Hepatocyte (in vitro differentiated cells): ENCODE results near the gene P2RY4. TPM values are rescaled to one million over a fixed set of nuclear protein-coding genes. Genes with fewer than 3 reads are reported as not detected.

Experiments used
- DNase-seq: peaks from one replicate; pipeline ENCODE4 v3.0.0-alpha.2; 2016; ENCODE audit warnings: low spot score
- H2AFZ ChIP-seq: fragments of 200-600 bp; sonication (generic); 2 replicates; pipeline ENCODE4 v1.6.0; 2016; ENCODE audit warnings: antibody characterized with exemption, mild to moderate bottlenecking
- H3K27ac ChIP-seq: fragments of 200-600 bp; sonication (generic); 2 replicates; pipeline ENCODE4 v1.5.1; 2016; ENCODE audit warnings: mild to moderate bottlenecking
- H3K27me3 ChIP-seq: fragments of 200-600 bp; sonication (generic); 2 replicates; pipeline ENCODE4 v1.6.1; 2016
- H3K36me3 ChIP-seq: fragments of 200-600 bp; sonication (generic); replicated peaks from 2 replicates; pipeline ENCODE4 v1.5.1; 2016; ENCODE audit warnings: low read depth; ENCODE audit not compliant: insufficient read depth
- H3K4me1 ChIP-seq: fragments of 200-600 bp; sonication (generic); 2 replicates; pipeline ENCODE4 v1.5.1; 2016; ENCODE audit warnings: mild to moderate bottlenecking, moderate library complexity; ENCODE audit not compliant: insufficient read depth
- H3K4me2 ChIP-seq: fragments of 200-600 bp; sonication (generic); 2 replicates; pipeline ENCODE4 v1.6.0; 2016
- H3K4me3 ChIP-seq: fragments of 200-600 bp; sonication (generic); 2 replicates; pipeline ENCODE4 v1.5.1; 2016; ENCODE audit warnings: mild to moderate bottlenecking
- H3K79me2 ChIP-seq: fragments of 200-600 bp; sonication (generic); 2 replicates; pipeline ENCODE4 v1.6.0; 2017; ENCODE audit warnings: mild to moderate bottlenecking
- H3K9me2 ChIP-seq: fragments of 200-600 bp; sonication (generic); replicated peaks from 2 replicates; pipeline ENCODE4 v1.6.0; 2017; ENCODE audit warnings: mild to moderate bottlenecking; ENCODE audit not compliant: insufficient read depth
- H3K9me3 ChIP-seq: fragments of 200-600 bp; sonication (generic); 2 replicates; pipeline ENCODE4 v1.5.1; 2016; ENCODE audit warnings: low read depth, mild to moderate bottlenecking
- H4K20me1 ChIP-seq: fragments of 200-600 bp; sonication (generic); 2 replicates; pipeline ENCODE4 v1.6.0; 2016; ENCODE audit warnings: mild to moderate bottlenecking; ENCODE audit not compliant: insufficient read depth, poor library complexity, severe bottlenecking
- CTCF ChIP-seq: fragments of 200-600 bp; sonication (generic); IDR thresholded peaks from 2 replicates; pipeline ENCODE4 v1.5.1; 2016; ENCODE audit warnings: antibody characterized with exemption, mild to moderate bottlenecking; ENCODE audit not compliant: poor library complexity
- EZH2 ChIP-seq: fragments of 200-600 bp; sonication (generic); IDR thresholded peaks from 2 replicates; pipeline ENCODE4 v1.6.1; 2016; ENCODE audit warnings: antibody characterized with exemption, mild to moderate bottlenecking, borderline replicate concordance
- EZH2phosphoT487 ChIP-seq: fragments of 200-600 bp; sonication (generic); IDR thresholded peaks from one replicate; pipeline ENCODE4 v1.6.1; 2018; ENCODE audit warnings: antibody characterized with exemption, mild to moderate bottlenecking, low read depth, moderate library complexity; ENCODE audit not compliant: unreplicated experiment, severe bottlenecking
- polyA plus RNA-seq: library from polyadenylated mRNA; unstranded; fragments of >200 nt; fragmentation: Nextera tagmentation; extraction: Ambion mirVana; gene quantifications from 2 replicates; pipeline ENCODE4 v1.2.1, GENCODE V29; 2016
- small RNA-seq: library from RNA; depleted of rRNA; stranded (forward); fragments of <200 nt; gene quantifications from one replicate; pipeline ENCODE3, GENCODE V24; 2014
- total RNA-seq: library from RNA; depleted of rRNA; stranded (reverse); fragments of >200 nt; gene quantifications from 2 replicates; pipeline ENCODE4 v1.2.3, GENCODE V29; 2014

P2RY4 gene
- total and polyA plus RNA-seq, 2 experiments from 2014 or later, result 0.87 to 2.0 TPM

- H3K27me3 ChIP-seq, result no peaks in the 10 kb centered on the region
- no peak for DNase-seq
- TF ChIP-seq EZH2, result no peak
- no peak for TF ChIP-seq CTCF
- no peak for TF ChIP-seq EZH2phosphoT487
- no peaks in the 10 kb centered on the region for H3K79me2 ChIP-seq
- H3K4me3 ChIP-seq, result no peak overlapping the region
- no peak overlapping the region for H2AFZ ChIP-seq
- no peaks in the 10 kb centered on the region for H4K20me1 ChIP-seq
- H3K36me3 ChIP-seq, result no peaks in the 10 kb centered on the region
- no peaks in the 10 kb centered on the region for H3K4me1 ChIP-seq
- no peaks in the 10 kb centered on the region for H3K9me3 ChIP-seq
- no peaks in the 10 kb centered on the region for H3K9me2 ChIP-seq
- no peak overlapping the region for H3K4me2 ChIP-seq
- no peak overlapping the region for H3K27ac ChIP-seq
Observed at GRCh38 chrX:70208479-70208878, 51.5 kb downstream of the P2RY4 start.

Small RNAs within 50 kb of the gene (small RNA-seq; reads per million reads assigned to genes)
- not detected for gene RNA5SP507

Other genes starting within 250 kb of the P2RY4 start
- not detected in 2 replicates for gene AWAT2, start 210.3 kb downstream of the P2RY4 start, total RNA-seq
- not detected in 2 replicates for gene AWAT2, start 210.3 kb downstream of the P2RY4 start, polyA plus RNA-seq
- gene OTUD6A, start 197.7 kb downstream of the P2RY4 start, total RNA-seq, result not detected in 2 replicates
- gene OTUD6A, start 197.7 kb downstream of the P2RY4 start, polyA plus RNA-seq, result not detected in 2 replicates
- 61.6 and 72.0 TPM in 2 replicates for gene IGBP1, start 126.8 kb downstream of the P2RY4 start, total RNA-seq
- gene IGBP1, start 126.8 kb downstream of the P2RY4 start, polyA plus RNA-seq, result 26.8 and 30.2 TPM in 2 replicates
- not detected in 2 replicates for gene DGAT2L6, start 82.7 kb downstream of the P2RY4 start, total RNA-seq
- gene DGAT2L6, start 82.7 kb downstream of the P2RY4 start, polyA plus RNA-seq, result 0.16 TPM in 1 of 2 replicates, not detected in the other
- gene AWAT1, start 25.5 kb downstream of the P2RY4 start, total RNA-seq, result not detected in 2 replicates
- gene AWAT1, start 25.5 kb downstream of the P2RY4 start, polyA plus RNA-seq, result not detected in 2 replicates
- gene ARR3, start 8.1 kb upstream of the P2RY4 start, total RNA-seq, result not detected in 2 replicates
- not detected in 2 replicates for gene ARR3, start 8.1 kb upstream of the P2RY4 start, polyA plus RNA-seq
- not detected in 2 replicates for gene RAB41, start 22.0 kb upstream of the P2RY4 start, total RNA-seq
- gene RAB41, start 22.0 kb upstream of the P2RY4 start, polyA plus RNA-seq, result not detected in 2 replicates
- 37.6 and 38.8 TPM in 2 replicates for gene PDZD11, start 29.7 kb upstream of the P2RY4 start, total RNA-seq
- gene PDZD11, start 29.7 kb upstream of the P2RY4 start, polyA plus RNA-seq, result 52.5 and 57.6 TPM in 2 replicates
- 4.8 and 6.4 TPM in 2 replicates for gene KIF4A, start 29.9 kb upstream of the P2RY4 start, total RNA-seq
- 4.0 and 4.2 TPM in 2 replicates for gene KIF4A, start 29.9 kb upstream of the P2RY4 start, polyA plus RNA-seq
- 1.6 TPM in 2 replicates for gene GDPD2, start 163.1 kb upstream of the P2RY4 start, total RNA-seq
- 2.2 and 2.3 TPM in 2 replicates for gene GDPD2, start 163.1 kb upstream of the P2RY4 start, polyA plus RNA-seq
- 17.7 and 28.5 TPM in 2 replicates for gene DLG3, start 184.6 kb upstream of the P2RY4 start, total RNA-seq
- gene DLG3, start 184.6 kb upstream of the P2RY4 start, polyA plus RNA-seq, result 9.6 and 13.5 TPM in 2 replicates